IPS DF 4.7 (cell line): ENCODE measurements around the gene ARHGAP26.

Experiments used
- DNase-seq: peaks from one replicate; pipeline ENCODE4 v3.0.0-alpha.2; 2013; ENCODE audit warnings: low spot score; ENCODE audit errors: extremely low read depth

Gene ARHGAP26

GRCh38 chr5:143059355-143059754, 289.2 kb downstream of the ARHGAP26 start:
- DNase-seq = no peak

GRCh38 chr5:143059976-143060765, 290.0 kb downstream of the ARHGAP26 start:
- DNase-seq = no peak

- DNase-seq = no peak
These were observed 291.2 kb downstream of the ARHGAP26 start for GRCh38 chr5:143061161-143061945.

DNA sequence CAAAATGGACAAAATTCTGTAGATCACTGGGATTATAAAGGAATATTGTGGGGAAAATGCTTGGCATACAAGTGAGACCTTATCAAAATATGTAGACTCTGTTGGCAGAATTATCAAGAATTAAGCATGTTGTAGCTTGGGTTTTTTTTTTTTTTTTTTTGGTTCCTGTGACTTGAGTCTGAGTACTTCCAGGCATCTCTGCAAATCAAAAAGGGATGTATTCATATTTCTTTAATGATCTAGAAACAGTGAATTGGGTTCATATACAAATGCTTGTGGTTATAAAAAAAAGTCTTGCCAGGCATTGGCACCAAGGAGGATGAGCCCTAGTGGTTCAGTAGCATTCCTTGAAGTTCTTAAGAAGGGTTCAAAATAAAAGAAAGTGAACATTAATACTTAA, 292.2 kb downstream of the ARHGAP26 start:
- no peak for DNase-seq

DNA sequence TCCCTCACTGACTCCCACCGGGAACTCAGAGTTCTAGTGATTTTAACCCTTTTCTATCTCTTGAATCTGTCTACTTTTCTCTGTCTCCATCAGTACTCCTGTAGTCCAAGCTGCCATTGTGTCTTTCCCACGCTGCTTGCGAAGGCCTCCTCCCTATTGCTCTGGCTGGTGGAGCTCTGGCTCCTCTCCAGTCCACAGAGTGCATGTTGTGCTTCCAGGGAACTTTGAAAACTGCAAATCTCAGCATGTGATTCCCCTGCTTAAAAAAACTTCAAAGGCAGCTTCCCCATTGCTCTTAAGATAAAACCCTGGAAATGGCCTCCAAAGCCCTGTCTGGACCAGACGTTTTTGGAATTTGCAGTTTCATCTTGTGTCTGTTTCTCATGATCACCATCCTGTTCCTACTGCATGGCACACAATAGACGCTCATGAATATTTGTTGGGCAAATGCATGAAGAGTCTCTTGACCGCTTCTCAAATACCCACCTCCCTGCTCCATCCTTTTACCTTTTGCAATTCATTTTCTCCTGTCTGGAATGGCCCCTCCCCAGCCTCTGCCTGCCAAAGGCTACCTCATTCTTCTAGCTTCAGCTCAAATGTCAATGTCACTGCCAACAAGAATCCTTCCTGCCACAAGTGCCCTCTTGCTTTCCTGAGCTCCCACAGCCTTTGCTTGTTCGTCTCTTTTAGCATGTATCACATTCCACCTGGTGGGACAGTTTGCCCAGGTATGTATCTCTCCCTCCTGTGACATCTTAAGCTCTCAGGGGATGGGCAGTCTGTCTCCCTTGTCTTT, 293.2 kb downstream of the ARHGAP26 start:
- DNase-seq = no peak

DNA sequence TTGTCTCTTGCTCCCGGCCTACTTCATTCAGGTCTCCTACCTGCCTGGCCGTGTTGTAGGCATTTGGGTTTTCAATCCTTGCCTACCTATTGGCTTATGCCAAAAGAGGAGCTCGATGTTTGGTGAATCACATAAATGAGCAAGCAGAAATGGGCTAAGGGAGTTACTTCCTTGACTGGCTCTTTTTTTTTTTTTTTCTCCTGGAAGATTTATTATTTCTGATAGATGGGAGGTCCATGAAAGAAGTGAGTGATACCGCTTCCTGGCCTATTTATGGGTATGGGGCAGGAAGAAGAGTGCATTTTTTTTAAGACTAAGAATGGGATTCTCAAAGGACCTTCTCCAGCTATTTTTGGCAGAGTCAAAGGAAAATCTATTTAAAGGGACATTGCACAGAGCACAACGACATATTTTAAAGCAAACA, 294.1 kb downstream of the ARHGAP26 start:
- DNase-seq = no peak

- no peak for DNase-seq
These were observed 294.5 kb downstream of the ARHGAP26 start for GRCh38 chr5:143064676-143065075.

DNA sequence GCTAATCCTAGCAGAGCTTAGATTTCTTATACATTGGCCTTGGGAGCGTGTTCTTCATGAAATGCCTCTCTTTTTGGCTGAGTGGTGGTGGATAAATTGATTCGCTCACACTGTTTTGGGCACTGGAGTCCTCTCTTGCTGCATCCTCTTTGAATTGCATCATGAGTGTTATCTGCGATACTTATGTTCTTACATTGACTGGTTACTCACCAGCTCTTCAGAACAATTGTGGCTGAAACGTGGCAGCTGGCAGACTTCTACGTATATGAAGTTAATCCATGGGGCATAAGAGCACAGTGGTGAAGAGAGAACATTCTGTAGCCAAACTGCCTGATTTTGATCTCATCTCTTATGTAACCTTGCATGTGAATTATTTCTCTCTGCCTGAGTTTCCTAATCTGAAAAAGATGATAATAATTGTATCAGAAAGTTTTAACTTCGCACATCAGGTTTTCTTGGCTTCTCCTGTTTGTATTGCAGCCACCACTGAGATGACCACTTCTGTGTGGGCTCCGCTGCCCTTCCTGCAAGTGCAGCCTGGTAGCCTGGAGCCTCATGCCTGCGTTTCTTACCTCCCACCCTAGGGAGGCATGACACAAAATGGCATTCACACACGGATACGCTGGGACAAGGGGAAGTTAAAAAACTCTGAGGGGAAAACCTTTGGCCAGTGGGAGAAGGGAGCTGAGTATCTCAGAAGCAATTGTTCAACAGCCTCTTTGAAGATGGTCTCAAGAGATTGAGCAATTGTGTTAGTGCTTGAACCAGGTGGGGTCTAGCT, 295.2 kb downstream of the ARHGAP26 start:
- DNase-seq = no peak

GRCh38 chr5:143065996-143066522, 295.9 kb downstream of the ARHGAP26 start:
- no peak for DNase-seq

- DNase-seq = no peak
These were observed 296.5 kb downstream of the ARHGAP26 start for GRCh38 chr5:143066556-143067281.

GRCh38 chr5:143068712-143069111, 298.5 kb downstream of the ARHGAP26 start:
- no peak for DNase-seq

DNA sequence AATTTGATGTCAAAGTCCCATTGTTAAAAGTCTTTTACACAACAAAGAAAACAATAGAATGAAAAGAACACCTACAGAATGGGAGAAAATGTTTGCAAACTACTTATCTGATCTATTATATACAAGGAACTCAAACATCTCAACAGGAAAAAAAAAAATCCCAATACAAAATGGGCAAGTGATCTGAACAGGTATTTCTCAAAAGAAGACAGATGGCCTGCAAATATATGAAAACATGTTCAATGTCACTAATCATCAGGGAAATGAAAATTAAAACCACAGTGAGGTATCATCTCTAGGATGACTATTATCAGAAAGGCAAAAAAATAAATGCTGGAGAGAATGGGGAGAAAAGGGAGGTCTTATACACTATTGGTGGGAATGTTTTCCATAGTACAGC, 301.8 kb downstream of the ARHGAP26 start:
- DNase-seq = no peak

DNA sequence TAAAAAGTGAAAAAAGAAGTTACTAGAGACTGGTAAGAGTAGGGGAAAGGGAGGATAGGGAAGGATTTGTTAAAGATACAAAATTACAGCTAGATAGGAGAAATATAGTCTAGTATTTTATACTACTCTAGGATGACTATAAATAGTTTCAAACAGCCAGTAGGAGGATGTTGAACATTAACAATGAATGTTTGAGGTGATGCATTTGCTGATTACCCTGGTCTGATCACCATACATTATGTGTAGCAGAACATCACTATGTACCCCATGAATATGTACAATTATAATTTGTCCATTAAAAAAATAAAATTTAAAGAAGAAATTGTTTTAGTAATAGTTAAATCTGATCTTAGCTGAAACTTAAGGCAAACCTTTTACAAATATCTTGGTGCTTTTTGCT, 302.6 kb downstream of the ARHGAP26 start:
- no peak for DNase-seq

- DNase-seq = no peak
These were observed 303.6 kb downstream of the ARHGAP26 start for GRCh38 chr5:143073766-143074165.

GRCh38 chr5:143074414-143074996, 304.3 kb downstream of the ARHGAP26 start:
- DNase-seq = no peak

- DNase-seq = no peak
These were observed 306.2 kb downstream of the ARHGAP26 start for GRCh38 chr5:143076377-143076776.

DNA sequence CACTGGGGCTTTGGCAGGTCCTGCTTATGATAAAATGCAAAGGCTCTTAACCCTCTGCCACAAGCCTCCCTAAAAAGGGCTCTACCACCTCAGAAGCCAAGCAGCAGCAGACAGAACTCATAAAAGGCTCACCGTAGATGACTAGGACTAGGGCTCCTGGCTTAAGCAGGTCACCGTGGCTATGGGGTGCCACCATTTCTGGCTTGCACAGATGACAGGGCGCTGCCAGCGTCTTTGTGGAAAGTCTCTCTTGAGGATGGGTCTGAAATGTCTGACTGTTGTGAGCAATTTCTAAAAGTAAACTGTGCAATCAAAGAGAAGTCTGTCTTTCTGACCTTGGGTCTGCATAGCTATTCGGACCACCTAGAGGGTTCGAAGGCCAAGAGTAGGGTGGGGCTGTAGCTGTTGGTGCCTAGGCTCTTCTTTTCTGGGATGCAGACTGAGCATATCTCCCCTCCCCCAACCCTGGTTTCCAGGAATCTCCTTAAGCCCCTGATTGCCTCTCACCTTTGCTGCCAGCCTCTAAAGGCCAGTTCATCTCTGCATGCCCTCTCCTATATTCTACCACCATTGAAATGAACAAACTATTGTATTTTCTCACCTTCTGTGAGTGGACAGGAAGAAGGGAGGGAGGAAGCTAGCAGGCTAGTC, 307.4 kb downstream of the ARHGAP26 start:
- no peak for DNase-seq

GRCh38 chr5:143078313-143078712, 308.1 kb downstream of the ARHGAP26 start:
- no peak for DNase-seq

GRCh38 chr5:143078971-143079370, 308.8 kb downstream of the ARHGAP26 start:
- DNase-seq = no peak
